ENCODE results near the gene IPCEF1.

Gene IPCEF1

GRCh38 chr6:154258064-154258757 is 98.4 kb downstream of the IPCEF1 start:
- Histone ChIP-seq H3K4me1 (ENCODE audit: control insufficient read depth, insufficient read depth, low read length) (no peaks in the 10 kb centered on the region), H3K36me3 (ENCODE audit: insufficient read depth, low read length) (no peaks in the 10 kb centered on the region), H3K9me3 (replicated peaks; ENCODE audit: low read length) (peaks cover 4% of the 10 kb centered on the region), H3K4me2 (ENCODE audit: low read length) (no peak overlapping the region), H3K4me3 (ENCODE audit: low read length) (no peak overlapping the region), H3K9ac (ENCODE audit: low read depth, low read length) (no peak overlapping the region), H3K27me3 (ENCODE audit: control insufficient read depth, insufficient read depth, low read length) (no peaks in the 10 kb centered on the region)

GRCh38 chr6:154257067-154257466 is 99.5 kb downstream of the IPCEF1 start:
- Histone ChIP-seq H3K9me3 (replicated peaks; ENCODE audit: low read length) (peaks cover 4% of the 10 kb centered on the region), H3K9ac (ENCODE audit: low read depth, low read length) (no peak overlapping the region), H3K4me2 (ENCODE audit: low read length) (no peak overlapping the region), H3K4me3 (ENCODE audit: low read length) (no peak overlapping the region), H3K4me1 (ENCODE audit: control insufficient read depth, insufficient read depth, low read length) (no peaks in the 10 kb centered on the region), H3K36me3 (ENCODE audit: insufficient read depth, low read length) (no peaks in the 10 kb centered on the region), H3K27me3 (ENCODE audit: control insufficient read depth, insufficient read depth, low read length) (no peaks in the 10 kb centered on the region)

- peaks cover 3% of the 10 kb centered on the region for H3K27me3 ChIP-seq (ENCODE audit: control insufficient read depth, insufficient read depth, low read length)
- H3K9ac ChIP-seq (ENCODE audit: low read depth, low read length) = no peak overlapping the region
- no peak overlapping the region for H3K4me3 ChIP-seq (ENCODE audit: low read length)
- H3K4me1 ChIP-seq (ENCODE audit: control insufficient read depth, insufficient read depth, low read length) = no peaks in the 10 kb centered on the region
- H3K9me3 ChIP-seq (replicated peaks; ENCODE audit: low read length) = peaks cover 4% of the 10 kb centered on the region
- H3K4me2 ChIP-seq (ENCODE audit: low read length) = no peak overlapping the region
- no peaks in the 10 kb centered on the region for H3K36me3 ChIP-seq (ENCODE audit: insufficient read depth, low read length)
Observed at GRCh38 chr6:154252678-154253077, 103.9 kb downstream of the IPCEF1 start.

GRCh38 chr6:154251116-154251515 is 105.5 kb downstream of the IPCEF1 start:
- no peak overlapping the region for H3K9ac ChIP-seq (ENCODE audit: low read depth, low read length)
- peaks cover 4% of the 10 kb centered on the region for H3K9me3 ChIP-seq (replicated peaks; ENCODE audit: low read length)
- H3K4me2 ChIP-seq (ENCODE audit: low read length) = no peak overlapping the region
- no peaks in the 10 kb centered on the region for H3K36me3 ChIP-seq (ENCODE audit: insufficient read depth, low read length)
- peaks cover 11% of the 10 kb centered on the region for H3K27me3 ChIP-seq (ENCODE audit: control insufficient read depth, insufficient read depth, low read length)
- no peak overlapping the region for H3K4me3 ChIP-seq (ENCODE audit: low read length)
- no peaks in the 10 kb centered on the region for H3K4me1 ChIP-seq (ENCODE audit: control insufficient read depth, insufficient read depth, low read length)

- Histone ChIP-seq H3K36me3 (ENCODE audit: insufficient read depth, low read length) (no peaks in the 10 kb centered on the region), H3K4me2 (ENCODE audit: low read length) (no peak overlapping the region), H3K27me3 (ENCODE audit: control insufficient read depth, insufficient read depth, low read length) (peaks cover 11% of the 10 kb centered on the region), H3K9me3 (replicated peaks; ENCODE audit: low read length) (no peaks in the 10 kb centered on the region), H3K4me1 (ENCODE audit: control insufficient read depth, insufficient read depth, low read length) (no peaks in the 10 kb centered on the region), H3K4me3 (ENCODE audit: low read length) (no peak overlapping the region), H3K9ac (ENCODE audit: low read depth, low read length) (no peak overlapping the region)
Observed at GRCh38 chr6:154249499-154250298, 106.9 kb downstream of the IPCEF1 start.

- no peaks in the 10 kb centered on the region for H3K9me3 ChIP-seq (replicated peaks; ENCODE audit: low read length)
- H3K36me3 ChIP-seq (ENCODE audit: insufficient read depth, low read length) = no peaks in the 10 kb centered on the region
- no peak overlapping the region for H3K4me2 ChIP-seq (ENCODE audit: low read length)
- no peaks in the 10 kb centered on the region for H3K4me1 ChIP-seq (ENCODE audit: control insufficient read depth, insufficient read depth, low read length)
- no peak overlapping the region for H3K9ac ChIP-seq (ENCODE audit: low read depth, low read length)
- no peak overlapping the region for H3K4me3 ChIP-seq (ENCODE audit: low read length)
- peaks cover 11% of the 10 kb centered on the region for H3K27me3 ChIP-seq (ENCODE audit: control insufficient read depth, insufficient read depth, low read length)
Observed at GRCh38 chr6:154247119-154247861, 109.3 kb downstream of the IPCEF1 start.

- no peaks in the 10 kb centered on the region for H3K4me1 ChIP-seq (ENCODE audit: control insufficient read depth, insufficient read depth, low read length)
Observed at GRCh38 chr6:154246723-154247118, 109.9 kb downstream of the IPCEF1 start.

GRCh38 chr6:154245506-154245905 is 111.1 kb downstream of the IPCEF1 start:
- Histone ChIP-seq H3K36me3 (ENCODE audit: insufficient read depth, low read length) (no peaks in the 10 kb centered on the region), H3K4me3 (ENCODE audit: low read length) (no peak overlapping the region), H3K9ac (ENCODE audit: low read depth, low read length) (no peak overlapping the region), H3K4me1 (ENCODE audit: control insufficient read depth, insufficient read depth, low read length) (no peaks in the 10 kb centered on the region), H3K4me2 (ENCODE audit: low read length) (no peak overlapping the region), H3K27me3 (ENCODE audit: control insufficient read depth, insufficient read depth, low read length) (peaks cover 11% of the 10 kb centered on the region), H3K9me3 (replicated peaks; ENCODE audit: low read length) (no peaks in the 10 kb centered on the region)

More at GRCh38 chr6:154246723-154247118, 109.9 kb downstream of the IPCEF1 start:
- no peaks in the 10 kb centered on the region for H3K9me3 ChIP-seq (replicated peaks; ENCODE audit: low read length)
- H3K27me3 ChIP-seq (ENCODE audit: control insufficient read depth, insufficient read depth, low read length) = peaks cover 11% of the 10 kb centered on the region
- H3K36me3 ChIP-seq (ENCODE audit: insufficient read depth, low read length) = no peaks in the 10 kb centered on the region
- H3K9ac ChIP-seq (ENCODE audit: low read depth, low read length) = no peak overlapping the region
- H3K4me3 ChIP-seq (ENCODE audit: low read length) = no peak overlapping the region
- no peak overlapping the region for H3K4me2 ChIP-seq (ENCODE audit: low read length)

- H3K4me1 ChIP-seq (ENCODE audit: control insufficient read depth, insufficient read depth, low read length) = no peaks in the 10 kb centered on the region
- no peaks in the 10 kb centered on the region for H3K9me3 ChIP-seq (replicated peaks; ENCODE audit: low read length)
- H3K36me3 ChIP-seq (ENCODE audit: insufficient read depth, low read length) = no peaks in the 10 kb centered on the region
- H3K27me3 ChIP-seq (ENCODE audit: control insufficient read depth, insufficient read depth, low read length) = peaks cover 10% of the 10 kb centered on the region
- H3K4me2 ChIP-seq (ENCODE audit: low read length) = no peak overlapping the region
- H3K9ac ChIP-seq (ENCODE audit: low read depth, low read length) = no peak overlapping the region
- no peak overlapping the region for H3K4me3 ChIP-seq (ENCODE audit: low read length)
Observed at GRCh38 chr6:154243793-154244750, 112.5 kb downstream of the IPCEF1 start.

- no peak overlapping the region for H3K4me2 ChIP-seq (ENCODE audit: low read length)
- no peak overlapping the region for H3K4me3 ChIP-seq (ENCODE audit: low read length)
- H3K36me3 ChIP-seq (ENCODE audit: insufficient read depth, low read length) = no peaks in the 10 kb centered on the region
- H3K9ac ChIP-seq (ENCODE audit: low read depth, low read length) = no peak overlapping the region
- H3K27me3 ChIP-seq (ENCODE audit: control insufficient read depth, insufficient read depth, low read length) = peaks cover 8% of the 10 kb centered on the region
- H3K9me3 ChIP-seq (replicated peaks; ENCODE audit: low read length) = no peaks in the 10 kb centered on the region
- no peaks in the 10 kb centered on the region for H3K4me1 ChIP-seq (ENCODE audit: control insufficient read depth, insufficient read depth, low read length)
Observed at GRCh38 chr6:154242617-154243357, 113.8 kb downstream of the IPCEF1 start.

Measured in skeletal muscle satellite cell (primary cell).